ENCODE results near the gene RRAD.
"Not testable (repeated sequence)": the region's sequence is repeated elsewhere in the genome, so short reads cannot be mapped to it uniquely, and the experiment has no call there.

RRAD gene

DNA sequence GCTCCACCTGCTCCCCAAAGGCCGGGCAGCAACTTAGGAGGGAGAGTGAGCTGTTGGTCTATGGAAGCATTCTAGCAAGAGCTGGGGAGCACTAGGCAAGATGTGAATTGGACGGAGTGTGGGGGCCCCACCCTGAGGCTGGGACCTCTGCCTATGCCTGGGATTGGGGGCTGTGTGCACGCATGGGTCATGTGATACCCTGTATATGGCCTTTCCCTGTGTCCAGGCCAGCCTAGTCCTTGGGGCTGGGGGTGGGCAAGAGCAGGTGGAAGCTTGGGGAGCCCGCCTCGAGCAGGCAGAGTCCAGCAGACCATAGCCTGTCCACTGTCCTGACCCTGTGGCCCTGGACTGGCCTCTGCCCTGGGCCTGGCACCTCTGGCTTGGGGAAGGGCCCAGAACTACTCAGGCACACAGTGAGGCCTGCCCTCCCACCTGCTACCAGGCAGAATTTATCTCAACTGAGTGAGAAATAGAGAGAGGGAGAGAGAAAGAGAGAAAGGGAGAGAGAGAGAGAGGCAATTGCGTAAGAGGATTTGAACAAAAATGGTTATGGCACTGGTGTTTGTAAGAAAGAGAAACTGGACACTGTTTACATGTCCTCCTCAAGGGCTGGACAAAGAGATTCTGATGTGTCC lies 25.9 kb downstream of the RRAD start:
- DNase-seq = no peak

DNA sequence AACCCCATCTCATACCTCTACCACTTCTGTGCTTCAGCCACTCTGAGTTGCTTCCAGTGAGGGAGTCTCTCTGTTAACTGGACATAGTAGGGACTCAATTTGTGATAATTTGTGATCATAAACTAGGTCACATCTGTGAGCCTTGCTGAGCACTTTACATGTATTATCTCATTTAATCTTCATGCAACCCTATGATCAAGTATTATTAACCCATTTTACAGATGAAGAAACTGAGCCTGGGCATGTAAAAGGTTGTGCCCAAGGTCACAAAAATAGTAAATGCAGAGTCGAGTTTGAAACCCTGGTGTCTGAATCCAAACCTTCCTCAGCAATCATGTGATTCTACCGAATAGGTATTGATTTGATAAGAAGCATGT lies 26.4 kb downstream of the RRAD start:
- no peak for DNase-seq

DNA sequence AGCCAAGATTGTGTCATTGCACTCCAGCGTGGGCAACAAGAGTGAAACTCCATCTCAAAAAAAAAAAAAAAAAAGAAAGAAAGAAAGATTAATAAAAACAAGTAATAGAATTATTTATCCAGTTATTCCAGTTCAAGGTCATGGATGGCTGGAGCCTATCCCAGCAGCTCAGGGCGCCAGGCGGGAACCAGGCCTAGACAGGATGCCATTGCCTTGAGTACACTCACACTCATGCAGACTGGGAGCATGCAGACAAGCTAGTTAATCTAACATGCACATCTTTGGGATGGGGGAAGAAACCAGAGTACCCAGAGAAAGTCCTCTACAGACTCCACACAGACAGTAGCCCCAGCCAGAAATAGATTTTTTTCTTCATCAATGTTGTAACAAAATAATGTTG lies 27.1 kb downstream of the RRAD start:
- no peak for DNase-seq

DNA sequence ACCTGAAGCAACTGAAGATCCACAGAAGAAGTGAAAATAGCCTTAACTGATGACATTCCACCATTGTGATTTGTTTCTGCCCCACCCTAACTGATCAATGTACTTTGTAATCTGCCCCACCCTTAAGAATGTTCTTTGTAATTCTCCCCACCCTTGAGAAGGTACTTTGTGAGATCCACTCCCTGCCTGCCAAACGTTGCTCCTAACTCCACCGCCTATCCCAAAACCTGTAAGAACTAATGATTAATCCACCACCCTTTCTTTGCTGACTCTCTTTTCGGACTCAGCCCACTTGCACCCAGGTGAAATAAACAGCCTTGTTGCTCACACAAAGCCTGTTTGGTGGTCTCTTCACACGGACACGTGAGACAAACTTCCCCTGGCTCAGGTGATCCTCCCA lies 28.7 kb downstream of the RRAD start:
- not testable (repeated sequence) for DNase-seq

DNA sequence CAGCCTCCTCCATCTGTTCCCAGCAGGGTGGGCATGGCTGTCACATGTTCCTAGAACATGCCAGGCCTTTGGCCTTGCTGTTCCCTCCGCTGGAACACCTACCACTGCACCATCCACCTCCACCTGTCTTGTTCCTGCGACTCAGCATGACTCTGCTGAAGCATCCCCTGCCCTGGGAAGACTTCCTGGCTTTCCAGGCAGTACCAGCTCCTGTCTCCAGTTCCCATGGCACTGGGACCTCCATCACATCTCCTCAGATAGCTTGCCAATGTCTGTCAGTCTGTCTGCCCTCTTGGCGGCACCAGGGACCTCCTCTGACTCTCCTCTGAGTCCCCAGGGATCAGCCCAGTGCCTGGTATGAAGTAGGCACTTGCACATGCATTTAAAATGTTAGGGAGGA lies 29.3 kb downstream of the RRAD start:
- no peak for DNase-seq

DNA sequence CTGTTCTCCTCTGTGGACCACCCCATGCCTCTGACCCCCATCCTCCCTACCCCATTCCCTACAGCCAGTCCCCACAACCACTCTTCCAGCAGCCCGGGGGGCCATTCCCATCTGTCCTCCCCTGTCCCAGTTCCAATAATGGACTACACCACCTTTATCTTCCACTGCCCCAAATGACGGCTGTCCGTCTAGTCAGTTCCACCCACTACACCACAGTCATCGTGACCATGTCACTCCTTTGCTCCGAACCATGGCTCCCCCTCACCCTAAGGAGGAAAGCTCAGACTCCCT lies 29.7 kb downstream of the RRAD start:
- DNase-seq = no peak

DNA sequence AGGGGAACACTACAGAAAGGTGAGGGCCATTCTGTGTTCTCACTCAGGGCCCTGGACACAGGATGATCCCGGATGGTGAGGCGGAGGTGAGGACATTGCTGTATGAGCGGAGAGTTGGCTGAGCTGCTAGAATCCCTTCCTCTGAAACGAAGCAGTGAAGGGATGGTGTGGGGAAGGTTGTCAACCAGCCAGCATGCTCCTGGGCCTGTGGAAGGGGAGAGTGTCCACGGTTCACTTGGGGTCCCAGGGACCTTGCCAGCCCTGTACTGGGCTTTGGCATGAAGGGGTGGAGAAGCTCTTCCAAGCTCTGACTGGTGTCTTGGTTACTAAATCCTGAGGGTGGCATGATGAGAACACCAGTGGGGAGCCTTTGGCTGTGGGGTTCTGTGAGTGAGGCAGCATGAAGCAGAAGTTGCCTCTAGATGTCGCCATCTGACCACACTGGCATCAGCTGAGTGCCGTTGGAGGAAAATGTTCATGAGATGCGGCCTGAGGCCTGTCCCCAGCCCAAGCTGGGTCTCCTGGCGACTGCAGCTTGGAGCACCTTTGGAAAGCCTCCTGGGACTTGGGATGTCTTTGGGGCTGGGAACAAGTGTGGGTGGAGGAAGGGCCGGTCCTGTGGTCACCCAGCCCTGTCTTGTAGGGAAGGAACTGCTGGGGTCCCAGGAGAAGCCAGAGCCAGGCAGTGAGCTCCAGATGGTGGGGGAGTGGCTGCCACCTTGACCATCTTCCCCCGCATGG lies 30.2 kb downstream of the RRAD start:
- DNase-seq = peak; percentile 52 to 68

DNA sequence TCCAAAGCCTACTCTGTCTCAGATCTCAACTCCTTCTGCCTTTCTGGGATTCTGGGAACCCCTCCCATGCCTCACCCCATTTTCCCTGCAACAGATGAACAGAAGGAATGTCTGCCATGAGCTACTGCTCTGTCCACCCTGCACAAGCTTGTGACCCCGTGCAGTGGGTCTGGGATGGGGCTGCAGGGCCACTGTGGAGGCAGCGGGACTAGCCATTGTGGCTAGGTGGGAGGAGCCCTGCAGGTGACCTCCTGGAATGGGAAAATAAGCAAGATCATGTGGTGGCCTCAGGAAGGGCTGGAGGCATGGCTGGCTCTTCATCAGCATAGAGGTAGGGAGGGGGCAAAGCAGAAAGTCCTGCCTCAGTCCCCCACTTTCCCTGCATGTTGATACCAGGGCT lies 31.3 kb downstream of the RRAD start:
- DNase-seq = no peak

DNA sequence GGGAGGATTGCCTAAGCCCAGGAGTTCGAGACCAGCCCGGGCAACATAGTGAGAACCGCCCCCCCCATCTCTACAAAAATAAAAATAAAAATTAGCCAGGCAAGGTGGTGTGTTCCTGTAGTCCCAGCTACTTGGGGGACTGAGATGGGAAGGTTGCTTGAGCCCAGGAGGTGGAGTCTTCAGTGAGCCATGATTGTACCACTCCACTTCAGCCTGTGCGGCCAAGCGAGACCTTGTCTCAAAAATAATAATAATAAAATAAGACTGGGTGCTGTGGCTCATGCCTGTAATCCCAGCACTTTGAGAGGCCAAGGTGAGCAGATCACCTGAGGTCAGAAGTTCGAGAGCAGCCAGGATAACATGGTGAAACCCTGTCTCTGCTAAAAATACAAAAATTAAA lies 33.5 kb downstream of the RRAD start:
- DNase-seq = no peak

DNA sequence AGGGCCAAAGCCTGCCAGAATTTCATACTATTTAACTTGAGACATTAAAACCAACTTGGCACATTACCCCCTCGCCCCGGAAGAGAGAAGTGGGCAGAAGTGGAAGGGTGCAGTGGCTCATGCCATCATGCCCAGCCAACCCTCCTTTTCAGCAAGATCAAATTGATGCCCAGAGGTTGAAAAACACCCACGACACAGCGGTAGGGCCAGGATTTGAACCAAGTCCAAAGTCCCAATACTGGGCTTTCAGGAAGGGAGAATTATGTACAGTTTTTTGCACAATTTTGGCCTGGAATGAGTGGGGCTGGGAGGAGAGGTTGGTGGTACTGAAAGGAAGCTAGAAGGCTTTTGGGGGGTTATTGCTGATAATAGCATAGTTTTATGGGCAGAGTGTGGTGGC lies 34.0 kb downstream of the RRAD start:
- no peak for DNase-seq

DNA sequence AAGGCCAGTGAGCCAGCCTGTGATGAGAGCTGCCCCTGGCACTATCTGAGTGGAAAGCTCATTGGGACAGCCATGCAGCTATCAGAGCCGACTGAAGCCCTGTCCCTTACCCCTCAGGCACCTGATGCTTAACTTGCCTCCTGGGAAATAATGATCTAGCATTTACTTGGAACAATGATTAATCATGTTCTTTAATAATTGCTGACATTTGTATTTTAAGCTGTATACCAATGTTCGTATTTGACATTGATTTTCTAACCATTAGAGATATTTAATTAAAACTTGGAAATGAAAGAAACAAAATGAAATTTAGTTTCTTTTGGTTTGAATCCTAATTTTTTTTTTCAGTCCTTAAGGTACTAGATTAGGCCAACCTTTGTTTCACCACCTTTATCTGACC lies 34.5 kb downstream of the RRAD start:
- DNase-seq = no peak

DNA sequence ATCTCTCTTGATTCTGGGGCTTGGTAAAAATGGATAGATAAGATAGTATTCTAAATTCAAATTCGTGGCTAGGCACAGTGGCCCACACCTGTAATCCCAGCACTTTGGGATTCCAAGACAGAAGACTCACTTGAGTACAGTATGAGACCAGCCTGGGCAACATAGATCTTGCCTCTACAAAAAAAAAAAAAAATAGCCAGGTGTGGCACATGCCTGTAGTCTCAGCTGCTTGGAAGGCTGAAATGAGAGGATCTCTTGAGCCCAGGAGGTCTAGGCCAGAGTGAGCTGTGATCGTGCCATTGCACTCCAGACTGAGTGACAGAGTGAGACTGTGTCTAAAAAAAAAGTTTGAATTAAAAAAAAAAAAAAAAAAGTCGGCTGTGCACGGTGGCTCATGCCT lies 35.7 kb downstream of the RRAD start:
- no peak for DNase-seq

DNA sequence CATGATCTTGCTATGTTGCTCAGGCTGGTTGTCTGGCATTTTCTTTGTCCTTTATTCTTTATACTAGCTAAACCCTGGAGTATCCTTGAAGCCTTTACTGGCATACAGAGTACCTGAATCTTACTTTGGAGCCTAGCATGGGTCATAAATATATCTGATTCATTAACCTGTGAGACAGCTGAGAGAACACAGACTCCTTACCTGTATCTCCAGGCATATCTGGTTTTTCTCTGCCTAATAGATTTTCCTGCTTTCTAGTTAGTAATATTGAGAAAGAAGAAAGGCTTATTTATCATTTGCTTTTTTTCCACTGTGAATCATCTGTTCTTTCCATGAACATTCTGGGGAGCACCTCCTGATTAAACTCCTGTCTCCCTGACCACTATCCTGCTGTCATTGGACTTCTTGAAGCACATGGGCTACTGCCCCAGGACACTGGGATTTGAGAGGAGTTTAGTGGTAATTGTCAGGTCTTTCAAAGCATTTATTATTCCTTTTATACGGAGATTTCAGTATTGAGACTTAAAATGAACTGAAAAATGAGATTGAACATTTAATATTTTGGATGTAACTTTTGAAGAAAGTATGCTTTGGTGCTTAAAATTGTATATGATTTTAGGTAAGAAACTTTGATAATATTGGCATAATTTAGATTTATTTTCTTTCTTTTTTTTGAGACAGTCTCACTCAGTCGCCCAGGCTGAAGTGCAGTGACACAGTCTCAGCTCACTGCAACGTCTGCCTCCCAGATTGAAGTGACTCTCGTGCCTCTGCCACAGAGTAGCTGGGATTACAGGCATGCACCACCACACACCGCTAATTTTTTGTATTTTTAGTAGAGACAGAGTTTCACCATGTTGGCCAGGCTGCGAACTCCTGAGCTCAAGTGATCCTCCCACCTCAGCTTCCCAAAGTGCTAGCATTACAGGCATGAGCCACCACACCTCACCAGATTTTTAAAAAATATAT lies 36.4 kb downstream of the RRAD start:
- DNase-seq = no peak

DNA sequence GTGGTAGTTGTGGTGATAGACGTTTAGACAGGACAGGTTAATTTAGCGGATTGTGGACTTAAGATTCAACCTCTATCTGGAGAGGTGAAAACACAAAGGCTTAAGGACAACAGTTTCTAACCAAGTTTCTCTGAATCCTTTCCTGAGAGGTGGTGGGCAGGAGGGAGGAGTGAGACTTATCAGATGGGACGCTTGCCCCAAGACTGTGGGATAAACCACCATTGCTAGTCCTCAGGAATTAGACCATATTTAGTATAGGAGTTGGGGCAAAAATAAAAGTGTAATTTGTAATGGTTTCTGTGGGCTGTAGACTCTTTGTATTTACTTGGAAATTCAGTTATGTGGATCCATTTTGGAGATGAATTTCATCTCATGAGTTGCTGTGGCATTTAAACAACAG lies 38.4 kb downstream of the RRAD start:
- no peak for DNase-seq

DNA sequence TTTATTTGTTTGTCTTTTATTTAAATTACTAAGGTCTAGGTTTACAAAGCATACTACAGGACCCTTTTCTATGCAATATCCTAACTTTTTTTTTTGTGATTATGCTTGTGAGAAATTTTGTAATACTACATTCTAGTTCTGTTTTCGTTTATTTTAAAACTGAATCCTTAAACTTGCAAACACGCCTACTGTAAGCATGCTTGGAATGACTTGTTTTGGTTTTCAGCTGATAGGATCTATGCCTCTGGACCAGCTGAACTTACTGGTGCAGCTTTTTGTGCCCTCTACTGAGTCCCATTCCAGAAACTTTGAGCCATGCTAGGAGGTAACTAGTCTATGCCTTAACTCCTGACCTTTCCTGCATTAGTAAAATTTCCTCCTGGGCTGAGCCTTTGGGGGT lies 39.0 kb downstream of the RRAD start:
- DNase-seq = no peak

DNA sequence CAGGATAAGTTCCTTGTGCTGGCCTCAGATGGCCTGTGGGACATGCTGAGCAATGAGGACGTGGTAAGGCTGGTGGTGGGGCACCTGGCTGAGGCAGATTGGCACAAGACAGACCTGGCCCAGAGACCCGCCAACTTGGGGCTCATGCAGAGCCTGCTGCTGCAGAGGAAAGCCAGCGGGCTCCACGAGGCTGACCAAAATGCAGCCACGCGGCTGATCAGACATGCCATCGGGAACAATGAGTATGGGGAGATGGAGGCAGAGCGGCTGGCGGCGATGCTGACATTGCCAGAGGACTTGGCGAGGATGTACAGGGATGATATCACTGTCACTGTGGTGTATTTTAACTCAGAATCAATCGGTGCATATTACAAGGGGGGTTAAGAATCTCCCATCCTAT lies 39.8 kb downstream of the RRAD start:
- no peak for DNase-seq

DNA sequence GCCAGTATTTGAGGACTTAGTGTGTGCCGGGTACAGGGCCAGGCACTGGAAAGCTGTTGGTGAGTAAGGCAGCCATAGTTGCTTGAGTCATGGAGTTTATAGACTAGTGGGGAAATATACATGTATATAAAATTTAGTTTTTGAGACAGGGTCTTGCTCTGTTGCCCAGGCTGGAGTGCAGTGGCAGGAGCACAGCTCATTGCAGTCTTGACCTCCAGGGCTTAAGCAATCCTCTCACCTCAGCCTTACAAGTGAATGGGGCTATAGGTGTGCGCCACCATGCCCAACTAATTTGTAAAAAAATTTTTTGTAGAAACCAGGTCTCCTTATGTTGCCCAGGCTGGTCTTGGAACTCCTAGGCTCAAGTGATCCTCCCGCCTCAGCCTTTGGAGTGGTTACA lies 42.6 kb downstream of the RRAD start:
- DNase-seq = no peak

DNA sequence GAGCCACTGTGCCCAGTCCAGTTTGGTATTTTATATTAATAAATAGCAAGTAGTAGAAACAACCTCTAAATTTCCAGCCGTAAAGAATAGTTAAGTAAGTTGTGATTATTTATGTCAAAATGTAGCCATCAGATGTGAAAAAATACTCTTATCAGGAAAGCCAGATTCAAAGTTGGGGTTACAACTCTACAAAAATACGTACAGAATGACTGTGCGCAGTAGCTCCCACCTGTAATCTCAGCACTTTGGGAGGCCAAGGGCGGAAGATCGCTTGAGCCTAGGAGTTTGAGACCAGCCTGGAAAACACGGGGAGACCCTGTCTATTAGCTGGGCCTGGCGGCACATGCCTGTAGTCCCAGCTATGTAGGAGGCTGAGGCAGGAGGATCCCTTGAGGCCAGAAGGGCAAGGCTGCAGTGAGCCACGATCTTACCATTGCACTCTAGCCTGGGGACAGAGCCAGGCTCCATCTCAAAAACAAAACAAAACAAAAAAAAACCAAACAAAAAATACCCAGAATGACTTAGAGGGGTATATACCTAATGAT lies 43.3 kb downstream of the RRAD start:
- no peak for DNase-seq

DNA sequence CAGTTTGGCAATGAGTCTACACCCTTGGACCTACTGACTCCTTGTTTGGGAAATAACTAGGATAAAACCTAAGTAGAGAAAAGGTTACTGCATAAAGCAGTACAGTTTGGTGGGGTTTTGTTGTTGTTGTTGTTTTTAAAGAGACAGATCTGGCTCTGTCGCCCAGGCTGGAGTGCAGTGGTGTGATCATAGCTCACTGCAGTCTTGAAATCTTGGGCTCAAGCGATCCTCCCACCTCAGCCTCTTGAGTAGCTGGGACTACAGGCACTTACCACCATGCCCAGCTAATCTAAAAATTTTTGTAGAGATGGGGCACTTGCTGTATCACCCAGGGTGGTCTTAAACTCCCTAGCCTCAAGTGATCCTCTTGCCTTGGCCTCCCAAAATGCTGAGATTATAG lies 43.8 kb downstream of the RRAD start:
- no peak for DNase-seq

DNA sequence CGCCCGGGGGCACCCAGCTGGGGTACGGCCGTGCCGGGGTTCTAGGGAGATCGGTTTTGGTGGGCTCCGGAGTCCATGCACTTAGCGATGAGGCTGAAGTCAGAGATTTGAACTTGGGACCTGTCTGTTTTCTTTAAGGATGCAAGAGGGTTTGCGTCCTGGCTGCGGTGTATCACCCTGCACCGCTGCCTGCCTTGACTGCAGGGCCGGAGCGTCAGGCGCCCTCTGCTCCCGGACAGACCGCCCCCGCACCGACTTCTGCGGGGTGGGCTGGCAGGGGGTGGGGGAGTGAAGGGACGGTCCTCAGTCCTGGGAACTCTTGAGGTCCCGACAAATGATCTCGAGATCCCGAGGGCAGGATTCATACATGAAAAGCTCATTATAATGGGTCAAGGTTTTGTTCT lies 44.3 kb downstream of the RRAD start:
- no peak for DNase-seq

DNA sequence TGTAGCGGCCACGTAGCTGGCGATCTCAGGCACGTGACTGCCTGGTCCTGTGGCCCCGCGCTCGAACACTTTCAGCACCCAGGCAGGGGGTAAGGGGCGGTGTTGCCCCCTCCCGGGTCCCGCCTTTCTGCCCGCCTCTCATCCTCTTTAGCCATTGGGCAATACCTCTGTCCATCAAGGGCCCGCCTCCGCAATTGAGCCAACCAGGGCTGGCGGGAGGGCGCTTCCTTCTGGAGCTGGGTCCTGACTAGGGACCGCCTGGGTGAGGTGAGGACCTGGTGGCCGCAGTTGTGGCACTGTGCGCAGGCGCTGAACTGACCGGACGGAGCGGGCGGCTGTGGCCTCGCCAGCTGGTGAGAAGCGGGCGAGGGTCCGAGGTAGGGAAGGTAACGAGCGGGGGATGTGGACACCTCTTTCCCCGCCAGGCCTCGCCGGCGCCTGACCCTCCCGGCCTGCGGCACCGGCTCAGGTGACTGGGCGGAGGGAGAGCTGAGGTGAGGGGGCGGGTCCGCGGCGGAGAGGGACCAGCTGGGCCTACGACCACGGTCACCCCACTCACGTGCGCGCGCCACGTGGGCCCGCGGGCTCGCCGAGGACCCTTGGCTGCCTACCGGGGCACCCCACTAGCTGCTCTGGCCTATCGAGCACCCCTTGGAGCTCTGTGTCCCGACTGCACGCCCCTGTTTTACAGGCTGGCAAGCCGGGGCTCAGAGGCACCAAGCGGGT lies 44.9 kb downstream of the RRAD start, which contains the start of gene PDP2:
Gene PDP2 (plus strand): TSS at position 228 of the 726 bp plus-strand sequence. CDS start 3,770 bp downstream, outside the sequence.
- peak; percentile 94 to 97 for DNase-seq

DNA sequence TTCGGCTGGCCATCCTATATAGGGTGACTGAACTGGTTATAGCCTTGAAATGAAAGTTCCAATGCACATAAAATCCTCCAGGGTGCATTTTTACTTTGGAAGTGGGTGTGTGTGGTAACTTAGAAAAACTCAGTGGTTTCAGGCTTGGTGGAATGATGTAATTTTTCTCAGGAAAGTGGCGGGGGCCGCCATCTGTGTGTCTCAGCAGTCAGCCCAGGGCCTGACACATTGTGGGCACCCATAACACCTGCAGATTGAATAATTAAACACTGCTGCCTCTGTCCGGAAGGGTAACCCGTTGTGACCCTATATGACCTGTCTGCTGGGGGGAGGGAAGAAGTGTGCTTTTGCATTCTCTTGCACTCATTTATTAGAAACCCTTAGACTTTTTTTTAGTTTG lies 47.3 kb downstream of the RRAD start:
- no peak for DNase-seq
